IMR-90 (cell line): ENCODE measurements around the gene SP9. TPM values are rescaled to one million over a fixed set of nuclear protein-coding genes. Genes with fewer than 3 reads are reported as not detected.

Experiments used
- ATAC-seq: fragments of 200-7000 bp; cut with Tn5 transposase; 2 replicates; pipeline ENCODE4 v1.9.1; 2020; ENCODE audit warnings: low read depth, mild to moderate bottlenecking, moderate library complexity
- BruUV-seq: library from RNA; stranded (reverse); fragments of 400-500 nt; replicated peaks from 2 replicates; lab custom pipeline; 2021; lab: Mats Ljungman, UMichigan
- CTCF ChIA-PET: fragments of 300-600 bp; formaldehyde crosslinking; extraction: SDS; loops from one replicate; lab custom pipeline; 2021; ENCODE audit warnings: antibody characterized with exemption; lab: Yijun Ruan, JAX
- POLR2A ChIA-PET: fragments of 300-600 bp; sonication (Branson Sonifier 250); formaldehyde crosslinking; loops from one replicate; lab custom pipeline; 2022; ENCODE audit warnings: antibody characterized with exemption; ENCODE audit not compliant: unreplicated experiment; lab: Charles Lee
- DNase-seq: peaks from one replicate; pipeline ENCODE4 v3.0.0; 2013
- H2AFZ ChIP-seq: replicated peaks from 2 replicates; pipeline ENCODE3; 2013; ENCODE audit warnings: low read length, mild to moderate bottlenecking; ENCODE audit not compliant: poor library complexity
- H2AK5ac ChIP-seq: 2 replicates; pipeline ENCODE4 v1.6.1; 2013; ENCODE audit warnings: low read depth, low read length, inconsistent platforms
- H2AK9ac ChIP-seq: replicated peaks from 2 replicates; pipeline ENCODE3; 2013; ENCODE audit warnings: mild to moderate bottlenecking, low read depth, low read length, moderate library complexity; ENCODE audit not compliant: poor library complexity
- H2BK120ac ChIP-seq: 2 replicates; pipeline ENCODE4 v1.6.1; 2013; ENCODE audit warnings: low read depth, low read length, inconsistent platforms
- H2BK15ac ChIP-seq: 3 replicates; pipeline ENCODE4 v1.6.1; 2013; ENCODE audit warnings: low read depth, low read length, inconsistent platforms
- H2BK20ac ChIP-seq: 2 replicates; pipeline ENCODE4 v1.6.1; 2013; ENCODE audit warnings: low read depth, mild to moderate bottlenecking, inconsistent platforms, low read length, moderate library complexity
- H2BK5ac ChIP-seq: 2 replicates; pipeline ENCODE4 v1.6.1; 2013; ENCODE audit warnings: mild to moderate bottlenecking, low read depth, low read length, inconsistent platforms; ENCODE audit not compliant: poor library complexity, severe bottlenecking
- H3K14ac ChIP-seq: replicated peaks from 2 replicates; pipeline ENCODE4 v1.6.1; 2013; ENCODE audit warnings: low read depth, low read length, inconsistent platforms
- H3K18ac ChIP-seq: 2 replicates; pipeline ENCODE4 v1.6.1; 2013; ENCODE audit warnings: low read depth, low read length, control low read depth
- H3K23ac ChIP-seq: 2 replicates; pipeline ENCODE4 v1.6.1; 2013; ENCODE audit warnings: low read depth, low read length, inconsistent platforms
- H3K27ac ChIP-seq: 2 replicates; pipeline ENCODE4 v1.5.1; 2013; ENCODE audit warnings: mild to moderate bottlenecking, control low read depth, low read length; ENCODE audit not compliant: insufficient read depth
- H3K27me3 ChIP-seq: 2 replicates; pipeline ENCODE4 v1.6.1; 2013; ENCODE audit warnings: low read length; ENCODE audit not compliant: control insufficient read depth, insufficient read depth
- H3K36me3 ChIP-seq: 2 replicates; pipeline ENCODE4 v1.6.1; 2013; ENCODE audit warnings: low read length, mixed read lengths; ENCODE audit not compliant: control insufficient read depth, insufficient read depth
- H3K4ac ChIP-seq: 2 replicates; pipeline ENCODE4 v1.6.1; 2013; ENCODE audit warnings: low read depth, low read length, inconsistent platforms
- H3K4me1 ChIP-seq: 2 replicates; pipeline ENCODE4 v1.6.1; 2013; ENCODE audit warnings: low read length, mixed read lengths; ENCODE audit not compliant: control insufficient read depth, insufficient read depth
- H3K4me2 ChIP-seq: 2 replicates; pipeline ENCODE4 v1.6.1; 2013; ENCODE audit warnings: low read depth, mild to moderate bottlenecking, control low read depth, low read length, moderate library complexity
- H3K4me3 ChIP-seq: 2 replicates; pipeline ENCODE4 v1.5.1; 2013; ENCODE audit warnings: low read depth, mild to moderate bottlenecking, control low read depth, low read length, moderate library complexity; ENCODE audit not compliant: insufficient read depth
- H3K56ac ChIP-seq: 2 replicates; pipeline ENCODE4 v1.6.1; 2013; ENCODE audit warnings: low read length, inconsistent platforms; ENCODE audit not compliant: insufficient read depth; ENCODE audit errors: extremely low read depth
- H3K79me1 ChIP-seq, 2 experiments: 2 replicates each; pipeline ENCODE4 v1.6.1; 2013; ENCODE audit warnings: low read length in 2 of 2, inconsistent platforms in 1 of 2, low read depth in 1 of 2
- H3K9ac ChIP-seq: 2 replicates; pipeline ENCODE4 v1.6.1; 2013; ENCODE audit warnings: low read depth, low read length, control low read depth
- H3K9me1 ChIP-seq: 2 replicates; pipeline ENCODE4 v1.6.1; 2013; ENCODE audit warnings: low read length, inconsistent platforms; ENCODE audit not compliant: insufficient read depth
- H3K9me3 ChIP-seq: 2 replicates; pipeline ENCODE4 v1.6.1; 2013; ENCODE audit warnings: low read length; ENCODE audit not compliant: control insufficient read depth, insufficient read depth
- H4K20me1 ChIP-seq: 2 replicates; pipeline ENCODE4 v1.6.1; 2013; ENCODE audit warnings: low read length, inconsistent platforms; ENCODE audit not compliant: insufficient read depth
- H4K5ac ChIP-seq: 2 replicates; pipeline ENCODE4 v1.6.1; 2013; ENCODE audit warnings: mild to moderate bottlenecking, low read depth, low read length, control low read depth
- H4K8ac ChIP-seq, 2 experiments: 2 replicates each; pipeline ENCODE4 v1.6.1; 2013; ENCODE audit warnings: low read depth in 2 of 2, low read length in 2 of 2, control low read depth in 1 of 2, inconsistent platforms in 1 of 2
- H4K91ac ChIP-seq: 2 replicates; pipeline ENCODE4 v1.6.1; 2013; ENCODE audit warnings: low read depth, low read length, inconsistent platforms; ENCODE audit not compliant: insufficient read depth
- SMC3 ChIP-seq: fragments of 150-350 bp; IDR thresholded peaks from 2 replicates; pipeline ENCODE4 v1.6.1; 2016; ENCODE audit warnings: low read depth, mild to moderate bottlenecking, antibody characterized with exemption, low read length, moderate library complexity
- WGBS, 2 experiments: methylation state at CpG; one replicate each; pipeline versions ENCODE4 v1.1.5 to v1.1.7; 2013; ENCODE audit warnings: missing lambda C conversion rate in 2 of 2; ENCODE audit not compliant: insufficient read length in 1 of 2; ENCODE audit errors: extremely low coverage in 2 of 2; 5-methylcytosine and 5-hydroxymethylcytosine counted together
- dilution Hi-C: fragments of 300-500 bp; cut with HindIII; formaldehyde crosslinking; loops from one replicate; pipeline ENCODE4 v1.14.3; 2018; ENCODE audit warnings: low sequenced_read_pairs; ENCODE audit not compliant: unreplicated experiment
- in situ Hi-C: fragments of 300-500 bp; cut with MboI; formaldehyde crosslinking; loops from 3 replicates; pipeline ENCODE4 v1.14.3; 2019; ENCODE audit warnings: low sequenced_read_pairs, inconsistent platforms, mixed read lengths
- intact Hi-C: fragments of 100-400 bp; cut with micrococcal nuclease; formaldehyde crosslinking; loops from 2 replicates; pipeline ENCODE4 v1.10.0; 2022
- polyA plus RNA-seq, 3 experiments: library from polyadenylated mRNA; depleted of rRNA; stranded (reverse); fragments of >200 nt; gene quantifications; 2 replicates each; pipeline ENCODE4 v1.2.3, GENCODE V29; 2012; ENCODE audit warnings: low replicate concordance in 1 of 3
- total RNA-seq: library from RNA; depleted of rRNA; stranded (reverse); fragments of >200 nt; gene quantifications from 2 replicates; pipeline ENCODE4 v1.2.3, GENCODE V29; 2012
- TF ChIP-seq, protein P1 (sequence below): fragments of 150-350 bp; IDR thresholded peaks from 2 replicates; pipeline ENCODE4 v1.6.1; 2017; ENCODE audit warnings: mild to moderate bottlenecking, antibody characterized with exemption, low read length, low read depth

SP9 gene
- total and polyA plus RNA-seq, 2 of the 4 experiments (the other 2 are of a cell fraction), result not detected

DNA sequence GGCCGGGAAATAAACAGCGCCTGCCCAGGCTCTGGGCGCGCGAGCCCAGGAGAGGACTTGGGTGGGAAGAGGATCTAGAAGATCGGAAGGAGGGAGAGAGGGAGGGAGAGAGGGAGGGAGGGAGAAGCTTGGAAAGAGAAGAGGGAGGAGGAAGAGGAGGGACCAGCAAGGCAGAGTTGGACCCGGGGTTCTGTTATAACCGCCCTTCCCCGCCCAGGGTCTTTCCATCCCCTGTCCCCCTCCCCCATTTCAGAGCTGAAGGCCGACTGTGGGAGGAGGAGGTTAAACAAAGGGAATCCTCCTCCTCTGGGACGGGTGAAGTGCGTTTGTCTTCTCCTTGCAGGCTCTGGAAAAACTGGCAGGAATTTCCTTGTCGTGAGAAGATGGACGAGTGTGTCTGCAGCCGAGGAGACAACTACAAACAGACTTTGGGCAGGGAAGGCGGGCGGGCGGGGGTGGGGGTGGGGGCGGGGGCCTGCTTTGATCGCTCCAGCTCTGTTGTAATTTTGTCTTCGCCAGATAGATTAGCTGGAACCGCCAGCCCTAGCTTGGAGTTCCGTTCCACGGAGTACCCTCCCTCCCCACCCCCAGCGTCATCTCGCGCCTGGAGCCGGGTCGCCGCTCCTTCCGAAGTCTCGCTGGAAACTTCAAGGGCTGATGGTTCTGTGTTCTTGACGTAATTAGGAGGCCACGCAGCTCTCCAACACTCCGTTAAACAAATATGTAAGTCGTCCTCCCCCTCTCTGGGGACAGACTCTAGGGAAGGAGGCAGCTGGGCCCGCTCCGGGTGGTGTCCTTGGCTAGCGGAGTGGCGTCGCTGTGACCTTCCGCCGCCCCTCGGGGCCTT, 6.4 kb upstream of the SP9 start:
- H3K4me2 ChIP-seq, result peak overlapping the region; percentile 65
- BruUV-seq, result no TSS peak
- no peak for TF ChIP-seq SMC3
- TF ChIP-seq, protein P1, sequence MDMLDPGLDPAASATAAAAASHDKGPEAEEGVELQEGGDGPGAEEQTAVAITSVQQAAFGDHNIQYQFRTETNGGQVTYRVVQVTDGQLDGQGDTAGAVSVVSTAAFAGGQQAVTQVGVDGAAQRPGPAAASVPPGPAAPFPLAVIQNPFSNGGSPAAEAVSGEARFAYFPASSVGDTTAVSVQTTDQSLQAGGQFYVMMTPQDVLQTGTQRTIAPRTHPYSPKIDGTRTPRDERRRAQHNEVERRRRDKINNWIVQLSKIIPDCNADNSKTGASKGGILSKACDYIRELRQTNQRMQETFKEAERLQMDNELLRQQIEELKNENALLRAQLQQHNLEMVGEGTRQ, result no peak
- H3K23ac ChIP-seq, result no peak overlapping the region
- H2AK5ac ChIP-seq, result no peak overlapping the region
- H2BK20ac ChIP-seq, result no peak overlapping the region
- H3K36me3 ChIP-seq, result no peaks in the 10 kb centered on the region
- H2AFZ ChIP-seq, result peak overlapping the region; percentile 24
- ATAC-seq (no peak), DNase-seq (no peak)
- whole genome bisulfite sequencing, 2 experiments, result no CpG with 5 or more reads among the region's 44 CpGs
- no peak overlapping the region for H3K27ac ChIP-seq
- H3K4me3 ChIP-seq, result no peak overlapping the region
- no peak overlapping the region for H3K56ac ChIP-seq
- peaks cover 89% of the 10 kb centered on the region for H3K27me3 ChIP-seq
- no peak overlapping the region for H3K14ac ChIP-seq
- H2BK15ac ChIP-seq, result no peak overlapping the region
- intact Hi-C loops, result loop anchor here (5.0 kb wide), 1 partner anchor 446 kb away; no protein-coding TSS in a partner anchor
- H4K91ac ChIP-seq, result no peak overlapping the region
- ChIA-PET CTCF (interaction anchor here (0.6 kb wide), 1 partner anchor 46 kb away, joined by 3 read pairs; no protein-coding TSS in a partner anchor), POLR2A (no interaction called here)
- no peak overlapping the region for H3K18ac ChIP-seq
- H4K20me1 ChIP-seq, result peaks cover 7% of the 10 kb centered on the region; the same call in 1 of the 2 replicates
- H3K9ac ChIP-seq, result no peak overlapping the region
- no peak overlapping the region for H2BK120ac ChIP-seq
- H4K5ac ChIP-seq, result no peak overlapping the region
- H3K4me1 ChIP-seq, result peaks cover 4% of the 10 kb centered on the region; the same call in 1 of the 2 replicates
- H3K79me1 ChIP-seq, result no peaks in the 10 kb centered on the region
- peaks cover 13% of the 10 kb centered on the region for H3K9me3 ChIP-seq
- H3K9me1 ChIP-seq, result no peaks in the 10 kb centered on the region
- in situ Hi-C loops, result loop anchor here (25.0 kb wide), 2 partner anchors 741 to 1516 kb away; no protein-coding TSS in a partner anchor
- no peak overlapping the region for H2AK9ac ChIP-seq
- dilution Hi-C loops, result no loop called here
- no peak overlapping the region for H3K4ac ChIP-seq
- no peak overlapping the region for H2BK5ac ChIP-seq
- no peak overlapping the region for H4K8ac ChIP-seq
